Measurements from ENCODE around the gene SLC16A2. TPM values are rescaled to one million over a fixed set of nuclear protein-coding genes. Genes with fewer than 3 reads are reported as not detected.
"Not testable (repeated sequence)": the region's sequence is repeated elsewhere in the genome, so short reads cannot be mapped to it uniquely, and the experiment has no call there.

SLC16A2 gene
- total RNA-seq, 1 experiment from 2014 or later, result 8.5 TPM

DNA sequence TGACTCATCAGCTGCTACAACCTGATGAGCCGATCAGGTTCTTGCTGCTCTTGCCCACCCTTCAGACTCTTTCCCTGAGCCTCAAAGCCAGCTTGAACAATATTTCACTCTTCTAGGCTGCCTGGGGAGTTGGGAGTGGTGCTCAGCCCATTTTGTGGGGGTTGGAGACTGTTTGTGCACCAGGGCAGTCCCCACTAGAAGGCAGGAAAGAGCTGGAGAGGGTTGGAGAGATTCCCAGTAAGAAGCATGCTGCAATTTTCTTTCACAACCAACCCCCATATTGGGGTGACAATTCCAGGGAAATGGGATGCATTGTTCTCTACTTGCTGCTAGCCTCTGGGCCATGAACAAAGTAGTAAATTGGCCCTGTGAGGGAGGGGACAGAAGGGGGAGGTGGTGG is 44.1 kb downstream of the SLC16A2 start:
- Histone ChIP-seq H3K79me2 (ENCODE audit: low read length) (no peaks in the 10 kb centered on the region), H3K4me1 (ENCODE audit: insufficient read depth, low read length) (no peaks in the 10 kb centered on the region), H3K9me2 (replicated peaks; ENCODE audit: low read length) (no peaks in the 10 kb centered on the region), H3K36me3 (ENCODE audit: low read depth, low read length) (no peaks in the 10 kb centered on the region), H3K27ac (ENCODE audit: low read length) (no peak overlapping the region), H3K4me2 (ENCODE audit: low read length) (no peak overlapping the region), H3K9ac (ENCODE audit: low read length) (no peak overlapping the region), H3K27me3 (ENCODE audit: low read length) (no peaks in the 10 kb centered on the region), H3K9me3 (ENCODE audit: low read length) (no peaks in the 10 kb centered on the region), H4K20me1 (ENCODE audit: low read length) (no peaks in the 10 kb centered on the region), H3F3A (ENCODE audit: low read length, unreplicated experiment) (no peaks in the 10 kb centered on the region), H2AFZ (ENCODE audit: low read length) (no peak overlapping the region), H3K4me3 (ENCODE audit: low read length) (no peak overlapping the region)
- ChIA-PET CTCF (no interaction called here), POLR2A (ENCODE audit: unreplicated experiment) (interaction anchor here (0.6 kb wide), 1 partner anchor 415 kb away, joined by 3 read pairs; no protein-coding TSS in a partner anchor)
- intact Hi-C loops (cut with micrococcal nuclease), result no loop called here
- no peak for DNase-seq
- no peak for ATAC-seq
- BruUV-seq (replicated peaks), result no TSS peak
- TF ChIP-seq, protein P1, sequence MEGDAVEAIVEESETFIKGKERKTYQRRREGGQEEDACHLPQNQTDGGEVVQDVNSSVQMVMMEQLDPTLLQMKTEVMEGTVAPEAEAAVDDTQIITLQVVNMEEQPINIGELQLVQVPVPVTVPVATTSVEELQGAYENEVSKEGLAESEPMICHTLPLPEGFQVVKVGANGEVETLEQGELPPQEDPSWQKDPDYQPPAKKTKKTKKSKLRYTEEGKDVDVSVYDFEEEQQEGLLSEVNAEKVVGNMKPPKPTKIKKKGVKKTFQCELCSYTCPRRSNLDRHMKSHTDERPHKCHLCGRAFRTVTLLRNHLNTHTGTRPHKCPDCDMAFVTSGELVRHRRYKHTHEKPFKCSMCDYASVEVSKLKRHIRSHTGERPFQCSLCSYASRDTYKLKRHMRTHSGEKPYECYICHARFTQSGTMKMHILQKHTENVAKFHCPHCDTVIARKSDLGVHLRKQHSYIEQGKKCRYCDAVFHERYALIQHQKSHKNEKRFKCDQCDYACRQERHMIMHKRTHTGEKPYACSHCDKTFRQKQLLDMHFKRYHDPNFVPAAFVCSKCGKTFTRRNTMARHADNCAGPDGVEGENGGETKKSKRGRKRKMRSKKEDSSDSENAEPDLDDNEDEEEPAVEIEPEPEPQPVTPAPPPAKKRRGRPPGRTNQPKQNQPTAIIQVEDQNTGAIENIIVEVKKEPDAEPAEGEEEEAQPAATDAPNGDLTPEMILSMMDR (conservative IDR thresholded peaks at IDR 0.05; ENCODE audit: low read depth, low read length), result no peak
- TF ChIP-seq EZH2phosphoT487 (IDR thresholded peaks at IDR 0.05; ENCODE audit: borderline replicate concordance, low read length) (no peak), EZH2 (IDR thresholded peaks at IDR 0.05; ENCODE audit: low read length, unreplicated experiment) (no peak)

DNA sequence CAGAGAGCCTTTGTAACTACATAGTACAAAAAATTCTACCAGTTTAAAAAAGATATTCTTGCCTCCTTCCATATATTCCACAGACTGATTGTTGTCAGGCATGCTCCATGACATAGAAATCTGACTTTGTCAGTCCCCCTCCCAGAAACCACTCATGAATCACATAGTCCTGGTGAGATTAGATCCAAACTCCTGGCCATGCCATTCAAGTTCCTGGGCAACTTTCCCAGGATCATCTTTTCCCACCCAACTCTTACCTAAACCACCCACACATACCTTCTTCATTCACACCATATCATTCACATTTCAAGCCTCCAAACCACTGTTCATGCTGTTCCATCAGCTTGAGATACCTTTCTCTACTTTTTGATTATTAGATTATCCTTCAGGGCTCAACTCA is 46.4 kb downstream of the SLC16A2 start:
- no peaks in the 10 kb centered on the region for H3K9me2 ChIP-seq (replicated peaks; ENCODE audit: low read length)
- TF ChIP-seq, protein P1 (conservative IDR thresholded peaks at IDR 0.05; ENCODE audit: low read depth, low read length), result no peak
- no peak for TF ChIP-seq EZH2phosphoT487 (IDR thresholded peaks at IDR 0.05; ENCODE audit: borderline replicate concordance, low read length)
- TF ChIP-seq EZH2 (IDR thresholded peaks at IDR 0.05; ENCODE audit: low read length, unreplicated experiment), result no peak
- H3K9me3 ChIP-seq (ENCODE audit: low read length), result no peaks in the 10 kb centered on the region
- H3K4me2 ChIP-seq (ENCODE audit: low read length), result no peak overlapping the region
- CTCF ChIA-PET, result no interaction called here
- no peaks in the 10 kb centered on the region for H3K27me3 ChIP-seq (ENCODE audit: low read length)
- H3K4me1 ChIP-seq (ENCODE audit: insufficient read depth, low read length), result no peaks in the 10 kb centered on the region
- H3K4me3 ChIP-seq (ENCODE audit: low read length), result no peak overlapping the region
- H2AFZ ChIP-seq (ENCODE audit: low read length), result no peak overlapping the region
- no peak overlapping the region for H3K27ac ChIP-seq (ENCODE audit: low read length)
- no peaks in the 10 kb centered on the region for H4K20me1 ChIP-seq (ENCODE audit: low read length)
- no TSS peak for BruUV-seq (replicated peaks)
- POLR2A ChIA-PET (ENCODE audit: unreplicated experiment), result no interaction called here
- H3K9ac ChIP-seq (ENCODE audit: low read length), result no peak overlapping the region
- ATAC-seq (no peak), DNase-seq (no peak)
- H3F3A ChIP-seq (ENCODE audit: low read length, unreplicated experiment), result no peaks in the 10 kb centered on the region
- H3K79me2 ChIP-seq (ENCODE audit: low read length), result no peaks in the 10 kb centered on the region
- H3K36me3 ChIP-seq (ENCODE audit: low read depth, low read length), result no peaks in the 10 kb centered on the region
- intact Hi-C loops (cut with micrococcal nuclease), result no loop called here

DNA sequence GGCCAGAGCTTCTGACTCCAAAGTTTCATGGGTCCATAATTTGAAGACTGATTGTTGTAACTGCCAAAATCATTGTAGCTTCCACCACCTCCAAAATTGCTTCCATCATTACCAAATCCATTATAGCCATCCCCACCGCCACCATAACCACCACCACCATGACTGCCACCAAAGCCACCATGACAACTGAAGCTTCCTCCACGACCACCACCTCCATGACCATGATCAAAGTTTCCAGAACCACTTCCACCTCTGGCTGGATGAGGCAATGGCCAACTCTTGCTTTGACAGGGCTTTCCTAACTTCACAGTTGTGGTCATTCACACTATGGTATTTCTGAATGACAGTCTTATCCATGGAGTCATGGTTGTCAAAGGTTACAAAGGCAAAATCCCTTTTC is 51.8 kb downstream of the SLC16A2 start:
- POLR2A ChIA-PET (ENCODE audit: unreplicated experiment); H3K79me2 ChIP-seq (ENCODE audit: low read length); H3K36me3 ChIP-seq (ENCODE audit: low read depth, low read length); H3K9me3 ChIP-seq (ENCODE audit: low read length); DNase-seq; BruUV-seq (replicated peaks); H3K4me1 ChIP-seq (ENCODE audit: insufficient read depth, low read length); H3K27ac ChIP-seq (ENCODE audit: low read length); intact Hi-C loops (cut with micrococcal nuclease); H3K4me2 ChIP-seq (ENCODE audit: low read length); CTCF ChIA-PET; H4K20me1 ChIP-seq (ENCODE audit: low read length); H3K9ac ChIP-seq (ENCODE audit: low read length); H3F3A ChIP-seq (ENCODE audit: low read length, unreplicated experiment); ATAC-seq; H2AFZ ChIP-seq (ENCODE audit: low read length); H3K27me3 ChIP-seq (ENCODE audit: low read length); H3K9me2 ChIP-seq (replicated peaks; ENCODE audit: low read length); H3K4me3 ChIP-seq (ENCODE audit: low read length): not testable (repeated sequence)

Data from PC-3 (cell line).